Hematopoietic multipotent progenitor cell treated with erythropoietin and hydrocortisone succinate and interleukin-3 and kit ligand, for 17 days (in vitro differentiated cells): Measurements from ENCODE around the gene XPNPEP3.
"Not testable (repeated sequence)": the region's sequence is repeated elsewhere in the genome, so short reads cannot be mapped to it uniquely, and the experiment has no call there.

Experiments
- DNase-seq: peaks from one replicate; pipeline ENCODE4 v3.0.0-alpha.2; 2015; ENCODE audit warnings: low spot score

Gene XPNPEP3

GRCh38 chr22:40856513-40857308 is at the start of gene XPNPEP3, which contains the start of gene ST13:
Gene XPNPEP3 (plus strand): TSS chr22:40857148. CDS start chr22:40857182, 34 bp downstream.
Gene ST13 (minus strand): TSS chr22:40856639. CDS start chr22:40856540, 99 bp downstream.
- DNase-seq = peak; percentile 99

GRCh38 chr22:40808018-40808841 is 48.7 kb upstream of the XPNPEP3 start:
- no peak for DNase-seq

- peak; percentile 57 for DNase-seq
Observed at GRCh38 chr22:40813912-40814315, 43.0 kb upstream of the XPNPEP3 start.

GRCh38 chr22:40817737-40818136 is 39.2 kb upstream of the XPNPEP3 start:
- no peak for DNase-seq

GRCh38 chr22:40818192-40818746 is 38.7 kb upstream of the XPNPEP3 start:
- peak; percentile 27 for DNase-seq

GRCh38 chr22:40818747-40819598 is 38.0 kb upstream of the XPNPEP3 start, which contains the start of gene SLC25A17:
Gene SLC25A17 (minus strand): TSS chr22:40819346. CDS start chr22:40819248, 98 bp downstream.
- DNase-seq = peak; percentile 88

- no peak for DNase-seq
Observed at GRCh38 chr22:40819599-40820140, 37.3 kb upstream of the XPNPEP3 start.

- DNase-seq = no peak
Observed at GRCh38 chr22:40823426-40823825, 33.5 kb upstream of the XPNPEP3 start.

GRCh38 chr22:40826292-40826691 is 30.7 kb upstream of the XPNPEP3 start:
- not testable (repeated sequence) for DNase-seq

GRCh38 chr22:40826984-40827741 is 29.8 kb upstream of the XPNPEP3 start:
- DNase-seq = no peak

- no peak for DNase-seq
Observed at GRCh38 chr22:40829131-40829530, 27.8 kb upstream of the XPNPEP3 start.

- DNase-seq = no peak
Observed at GRCh38 chr22:40834619-40835018, 22.3 kb upstream of the XPNPEP3 start.

- no peak for DNase-seq
Observed at GRCh38 chr22:40838486-40838885, 18.5 kb upstream of the XPNPEP3 start.

- DNase-seq = no peak
Observed at GRCh38 chr22:40844951-40845350, 12.0 kb upstream of the XPNPEP3 start.

- DNase-seq = not testable (repeated sequence)
Observed at GRCh38 chr22:40845816-40846215, 11.1 kb upstream of the XPNPEP3 start.

GRCh38 chr22:40853333-40853732 is 3.6 kb upstream of the XPNPEP3 start:
- no peak for DNase-seq

GRCh38 chr22:40853961-40854360 is 3.0 kb upstream of the XPNPEP3 start:
- DNase-seq = no peak

GRCh38 chr22:40855071-40855978 is 1.6 kb upstream of the XPNPEP3 start:
- peak; percentile 90 for DNase-seq

GRCh38 chr22:40855979-40856512 is 902 bp upstream of the XPNPEP3 start:
- DNase-seq = no peak
